ENCODE data around the gene SPTBN1.

The SPTBN1 gene

DNA sequence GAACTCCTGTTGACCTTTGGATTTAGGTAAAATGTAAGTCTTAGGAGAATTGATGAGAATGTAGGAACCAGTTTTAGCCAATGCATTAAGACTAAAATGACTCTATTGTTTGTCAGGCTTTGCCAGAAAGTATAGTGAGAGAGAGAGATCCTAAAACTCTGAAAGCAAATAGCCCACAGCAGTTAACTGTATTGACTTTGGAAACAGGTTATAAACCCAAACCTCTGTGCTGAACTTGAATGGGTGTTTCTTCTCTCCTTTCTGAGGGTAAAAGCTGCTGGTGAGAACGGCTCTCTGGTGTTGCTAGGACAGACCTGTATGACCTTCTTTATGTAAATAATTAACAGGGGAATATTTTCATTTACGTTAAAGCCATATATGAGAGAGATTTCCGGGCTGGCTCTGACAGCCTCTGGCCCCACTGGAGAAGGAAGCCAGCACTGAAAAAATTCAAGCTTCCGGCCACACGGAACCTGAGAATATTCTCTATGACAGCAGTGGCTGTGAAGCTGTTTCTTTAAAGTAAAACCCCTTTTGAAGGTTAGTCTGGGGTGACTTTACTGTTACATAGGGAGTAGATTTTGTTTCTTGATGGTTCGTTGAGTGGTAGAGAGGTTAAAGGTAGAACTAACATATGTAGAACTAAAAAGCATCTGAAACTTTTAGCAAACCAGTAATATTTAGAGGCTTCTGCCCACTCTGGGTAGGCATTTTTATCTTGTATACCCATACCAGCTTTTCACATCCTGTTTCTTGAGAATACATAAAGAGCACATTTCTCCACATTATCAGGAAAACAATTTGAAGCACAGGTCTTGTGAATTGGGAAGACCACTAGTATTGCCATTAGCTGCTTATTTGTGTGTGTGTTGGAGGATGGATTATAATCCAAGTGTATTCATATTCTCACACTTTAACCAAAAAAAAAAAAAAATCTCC is 123.8 kb downstream of the SPTBN1 start:
- no peak overlapping the region for H3K4me3 ChIP-seq (ENCODE audit: low read length)
- H3K9ac ChIP-seq (ENCODE audit: low read length) = no peak overlapping the region
- peaks cover 61% of the 10 kb centered on the region for H3K4me1 ChIP-seq (ENCODE audit: control insufficient read depth, low read depth, low read length)
- no peaks in the 10 kb centered on the region for H3K36me3 ChIP-seq (ENCODE audit: control insufficient read depth, low read depth, low read length)
- no peaks in the 10 kb centered on the region for H3K9me3 ChIP-seq (ENCODE audit: control insufficient read depth, low read depth, low read length)
- no peak overlapping the region for H3K27ac ChIP-seq (ENCODE audit: low read length)
- H3K27me3 ChIP-seq (ENCODE audit: control insufficient read depth, insufficient read depth, low read length) = no peaks in the 10 kb centered on the region

DNA sequence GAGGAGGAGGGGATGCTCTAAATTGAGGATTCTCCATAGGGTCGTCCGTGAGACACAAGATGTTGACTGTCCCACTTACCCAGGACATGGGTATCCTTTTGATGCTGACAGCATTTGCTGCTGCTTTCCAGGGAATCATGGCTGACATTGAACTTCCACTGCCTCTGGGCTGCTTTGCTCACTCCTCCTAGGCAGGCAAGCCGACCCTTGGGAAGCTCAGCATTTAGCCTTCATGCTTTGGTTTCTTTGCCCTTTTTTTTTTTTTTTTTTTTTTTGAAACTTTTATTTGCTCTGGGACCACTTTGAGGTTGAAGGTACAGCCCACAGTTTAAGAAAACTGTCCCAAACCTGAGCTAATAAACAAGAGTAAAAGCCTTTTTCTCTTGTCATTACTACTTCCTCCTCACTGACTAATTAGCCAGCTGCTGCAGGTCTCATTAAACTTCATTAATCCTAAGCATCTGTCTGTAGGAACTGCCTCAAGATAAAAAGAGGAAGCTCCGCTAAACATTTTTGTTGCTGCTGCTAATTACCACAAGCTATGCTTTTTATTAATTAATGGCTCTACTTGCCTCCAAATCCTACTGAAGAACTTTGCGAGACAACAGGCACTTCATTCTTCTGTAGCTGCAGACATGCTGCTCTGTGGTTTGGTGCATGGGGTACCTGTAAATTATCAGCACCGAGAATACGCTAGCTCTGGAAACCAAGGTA is 125.4 kb downstream of the SPTBN1 start:
- peaks cover 50% of the 10 kb centered on the region for H3K4me1 ChIP-seq (ENCODE audit: control insufficient read depth, low read depth, low read length)
- no peak overlapping the region for H3K4me3 ChIP-seq (ENCODE audit: low read length)
- no peaks in the 10 kb centered on the region for H3K27me3 ChIP-seq (ENCODE audit: control insufficient read depth, insufficient read depth, low read length)
- no peak overlapping the region for H3K27ac ChIP-seq (ENCODE audit: low read length)
- no peak overlapping the region for H3K9ac ChIP-seq (ENCODE audit: low read length)
- H3K9me3 ChIP-seq (ENCODE audit: control insufficient read depth, low read depth, low read length) = no peaks in the 10 kb centered on the region
- H3K36me3 ChIP-seq (ENCODE audit: control insufficient read depth, low read depth, low read length) = no peaks in the 10 kb centered on the region

DNA sequence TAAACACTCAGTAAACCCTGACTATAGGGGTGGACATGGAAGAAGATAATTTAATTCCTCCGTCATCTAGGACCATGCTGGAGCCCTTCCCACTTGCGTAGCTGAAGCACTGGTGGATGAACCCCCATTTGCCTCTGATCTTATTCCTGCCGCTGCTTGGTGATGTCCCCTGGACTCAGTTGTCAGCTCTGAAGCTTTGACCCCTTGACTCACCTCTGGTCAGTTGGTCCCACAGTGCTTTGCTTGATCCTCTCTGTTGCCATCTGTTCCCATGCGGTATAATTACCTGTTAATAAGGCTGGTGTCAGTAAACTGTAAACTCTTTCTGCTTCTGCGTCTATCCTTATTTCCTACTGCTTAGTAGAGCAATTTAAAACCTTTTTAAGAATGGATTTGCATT is 126.9 kb downstream of the SPTBN1 start:
- Histone ChIP-seq H3K27ac (ENCODE audit: low read length) (no peak overlapping the region), H3K36me3 (ENCODE audit: control insufficient read depth, low read depth, low read length) (no peaks in the 10 kb centered on the region), H3K4me1 (ENCODE audit: control insufficient read depth, low read depth, low read length) (peaks cover 39% of the 10 kb centered on the region), H3K9me3 (ENCODE audit: control insufficient read depth, low read depth, low read length) (no peaks in the 10 kb centered on the region), H3K27me3 (ENCODE audit: control insufficient read depth, insufficient read depth, low read length) (no peaks in the 10 kb centered on the region), H3K9ac (ENCODE audit: low read length) (no peak overlapping the region), H3K4me3 (ENCODE audit: low read length) (no peak overlapping the region)

DNA sequence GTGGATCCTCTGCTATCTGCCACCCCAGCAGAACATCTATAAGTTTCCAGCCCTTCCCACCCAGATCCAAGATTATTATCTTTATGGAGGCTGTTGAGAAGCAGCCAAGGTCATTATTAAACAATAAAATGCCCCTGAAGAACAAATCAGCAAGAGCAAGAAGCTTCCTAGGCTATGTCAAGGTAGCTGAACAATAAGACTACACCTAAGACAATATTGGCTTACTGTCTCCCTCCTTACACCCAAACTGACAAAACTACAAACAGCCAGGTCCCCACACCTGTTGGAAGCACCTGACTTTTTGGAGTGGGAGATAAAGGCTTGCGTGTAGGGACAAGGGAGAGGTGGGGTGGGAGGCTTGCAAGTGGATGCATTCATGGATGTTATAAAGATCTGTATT is 128.5 kb downstream of the SPTBN1 start:
- H3K9ac ChIP-seq (ENCODE audit: low read length) = no peak overlapping the region
- H3K27me3 ChIP-seq (ENCODE audit: control insufficient read depth, insufficient read depth, low read length) = no peaks in the 10 kb centered on the region
- no peak overlapping the region for H3K4me3 ChIP-seq (ENCODE audit: low read length)
- H3K27ac ChIP-seq (ENCODE audit: low read length) = no peak overlapping the region
- no peaks in the 10 kb centered on the region for H3K9me3 ChIP-seq (ENCODE audit: control insufficient read depth, low read depth, low read length)
- no peaks in the 10 kb centered on the region for H3K36me3 ChIP-seq (ENCODE audit: control insufficient read depth, low read depth, low read length)
- peaks cover 40% of the 10 kb centered on the region for H3K4me1 ChIP-seq (ENCODE audit: control insufficient read depth, low read depth, low read length)

DNA sequence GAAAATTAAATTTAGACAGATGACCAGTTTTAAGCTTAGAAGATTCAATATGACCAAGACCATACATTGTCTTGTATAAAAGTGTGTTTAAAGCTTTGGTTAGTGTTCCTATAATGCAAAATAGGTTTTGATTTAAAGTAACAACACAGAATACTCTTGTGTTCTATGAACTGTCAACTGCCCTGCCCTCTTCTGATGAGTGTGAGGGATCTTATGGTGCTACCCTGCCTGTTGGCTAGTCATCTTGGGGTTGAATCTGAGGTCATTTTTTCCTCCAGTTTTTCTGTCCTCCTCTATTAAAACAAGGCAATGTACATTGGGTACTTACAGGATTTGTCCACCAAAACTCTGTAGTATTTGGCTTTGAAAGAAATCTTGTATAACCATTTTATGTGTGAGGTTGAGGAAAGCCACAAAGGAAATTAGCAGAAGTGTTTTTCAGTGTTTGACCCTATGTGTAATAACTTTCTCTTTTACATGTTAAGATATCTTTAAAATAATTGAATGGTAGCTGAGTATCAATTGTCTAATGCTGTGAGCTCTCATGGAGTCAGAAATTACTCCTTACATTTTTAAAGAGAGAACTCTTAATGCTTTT is 129.1 kb downstream of the SPTBN1 start:
- Histone ChIP-seq H3K9ac (ENCODE audit: low read length) (no peak overlapping the region), H3K36me3 (ENCODE audit: control insufficient read depth, low read depth, low read length) (no peaks in the 10 kb centered on the region)

DNA sequence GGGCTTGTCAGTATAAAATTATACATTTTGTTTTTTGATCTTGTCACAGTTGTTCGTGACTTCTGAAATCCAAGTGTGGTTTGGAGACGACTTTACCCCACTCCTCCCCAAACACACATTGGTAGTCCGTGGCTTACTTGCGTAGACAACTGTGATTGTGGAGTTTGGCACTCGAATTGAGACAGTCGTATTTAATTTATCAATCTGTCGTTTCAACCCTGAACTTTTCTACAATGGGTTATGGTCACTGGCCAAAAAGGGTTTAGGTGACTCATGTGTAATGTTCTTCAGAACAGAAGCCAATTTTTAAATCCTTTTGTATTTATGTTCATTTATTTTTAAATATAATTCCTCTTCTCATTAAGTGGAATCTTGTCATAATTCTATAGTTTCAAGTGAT is 129.9 kb downstream of the SPTBN1 start:
- Histone ChIP-seq H3K27me3 (ENCODE audit: control insufficient read depth, insufficient read depth, low read length) (no peaks in the 10 kb centered on the region), H3K9ac (ENCODE audit: low read length) (no peak overlapping the region), H3K9me3 (ENCODE audit: control insufficient read depth, low read depth, low read length) (no peaks in the 10 kb centered on the region), H3K4me3 (ENCODE audit: low read length) (no peak overlapping the region), H3K4me1 (ENCODE audit: control insufficient read depth, low read depth, low read length) (peaks cover 41% of the 10 kb centered on the region), H3K36me3 (ENCODE audit: control insufficient read depth, low read depth, low read length) (no peaks in the 10 kb centered on the region), H3K27ac (ENCODE audit: low read length) (no peak overlapping the region)

More for the DNA sequence above, 129.1 kb downstream of the SPTBN1 start:
- Histone ChIP-seq H3K4me3 (ENCODE audit: low read length) (no peak overlapping the region), H3K27ac (ENCODE audit: low read length) (no peak overlapping the region), H3K27me3 (ENCODE audit: control insufficient read depth, insufficient read depth, low read length) (no peaks in the 10 kb centered on the region), H3K4me1 (ENCODE audit: control insufficient read depth, low read depth, low read length) (peaks cover 41% of the 10 kb centered on the region), H3K9me3 (ENCODE audit: control insufficient read depth, low read depth, low read length) (no peaks in the 10 kb centered on the region)

DNA sequence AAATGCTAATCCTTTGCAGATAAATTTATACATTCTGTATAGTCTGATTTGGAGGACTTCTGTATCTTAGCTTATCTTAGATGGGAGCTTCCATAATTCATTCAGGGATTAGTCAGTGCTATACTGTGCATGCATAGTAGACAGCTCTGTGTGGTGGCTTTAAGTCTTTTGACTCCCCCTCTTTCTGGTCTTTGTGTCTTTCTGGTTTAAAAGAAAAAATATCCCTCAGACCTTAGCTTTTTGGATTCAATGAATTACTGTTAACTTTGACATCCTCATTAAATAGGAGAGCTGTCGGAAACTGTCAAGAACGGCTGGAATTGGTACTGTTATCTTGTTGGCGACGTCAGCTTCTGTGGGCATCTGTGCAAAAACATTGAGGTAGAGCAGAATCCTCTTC is 130.4 kb downstream of the SPTBN1 start:
- Histone ChIP-seq H3K27me3 (ENCODE audit: control insufficient read depth, insufficient read depth, low read length) (no peaks in the 10 kb centered on the region), H3K27ac (ENCODE audit: low read length) (no peak overlapping the region), H3K4me1 (ENCODE audit: control insufficient read depth, low read depth, low read length) (peaks cover 37% of the 10 kb centered on the region), H3K9ac (ENCODE audit: low read length) (no peak overlapping the region), H3K9me3 (ENCODE audit: control insufficient read depth, low read depth, low read length) (no peaks in the 10 kb centered on the region), H3K36me3 (ENCODE audit: control insufficient read depth, low read depth, low read length) (no peaks in the 10 kb centered on the region), H3K4me3 (ENCODE audit: low read length) (no peak overlapping the region)

DNA sequence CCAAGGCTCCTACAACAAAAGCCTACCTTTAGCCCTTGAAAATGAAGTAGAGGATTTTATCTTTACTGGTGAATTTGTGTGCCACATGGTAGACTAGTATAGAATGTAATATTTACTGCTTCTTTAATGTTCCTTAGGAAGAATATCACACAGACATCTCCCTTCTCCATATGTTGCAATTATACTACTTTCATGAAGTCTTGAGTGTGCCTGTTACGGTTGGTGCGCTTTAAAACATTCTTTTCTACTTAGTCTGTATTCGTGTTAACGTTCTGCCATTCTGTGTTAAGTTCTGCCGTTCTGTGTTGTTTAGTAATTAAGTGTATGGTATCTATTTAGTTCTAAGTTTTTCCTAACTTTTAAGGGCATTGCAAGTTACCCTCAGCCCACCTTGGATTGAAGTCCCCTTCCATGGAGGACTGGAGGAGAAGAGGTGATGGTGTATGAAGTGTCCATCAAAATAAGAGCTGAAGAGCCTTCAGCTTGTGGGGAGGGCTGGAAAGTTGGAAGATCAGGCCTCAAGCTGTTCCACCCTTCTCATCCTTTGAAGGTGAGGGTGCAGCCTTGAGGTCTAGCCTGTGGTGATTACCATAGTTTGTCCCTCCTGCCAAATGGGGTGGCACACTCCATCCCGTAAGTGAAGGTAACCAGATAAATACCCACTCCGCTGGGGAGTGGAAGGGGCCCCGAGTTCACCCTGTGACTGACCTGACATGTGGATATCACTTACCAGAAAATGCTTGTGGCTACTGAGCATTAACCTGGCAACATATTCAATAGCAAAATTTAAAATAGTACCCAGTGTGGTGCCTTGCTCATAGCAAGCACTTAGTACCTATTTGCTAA is 131.3 kb downstream of the SPTBN1 start:
- H3K4me1 ChIP-seq (ENCODE audit: control insufficient read depth, low read depth, low read length) = peaks cover 29% of the 10 kb centered on the region
- H3K9me3 ChIP-seq (ENCODE audit: control insufficient read depth, low read depth, low read length) = no peaks in the 10 kb centered on the region
- H3K9ac ChIP-seq (ENCODE audit: low read length) = no peak overlapping the region
- no peak overlapping the region for H3K27ac ChIP-seq (ENCODE audit: low read length)
- H3K36me3 ChIP-seq (ENCODE audit: control insufficient read depth, low read depth, low read length) = no peaks in the 10 kb centered on the region
- no peak overlapping the region for H3K4me3 ChIP-seq (ENCODE audit: low read length)
- H3K27me3 ChIP-seq (ENCODE audit: control insufficient read depth, insufficient read depth, low read length) = no peaks in the 10 kb centered on the region

DNA sequence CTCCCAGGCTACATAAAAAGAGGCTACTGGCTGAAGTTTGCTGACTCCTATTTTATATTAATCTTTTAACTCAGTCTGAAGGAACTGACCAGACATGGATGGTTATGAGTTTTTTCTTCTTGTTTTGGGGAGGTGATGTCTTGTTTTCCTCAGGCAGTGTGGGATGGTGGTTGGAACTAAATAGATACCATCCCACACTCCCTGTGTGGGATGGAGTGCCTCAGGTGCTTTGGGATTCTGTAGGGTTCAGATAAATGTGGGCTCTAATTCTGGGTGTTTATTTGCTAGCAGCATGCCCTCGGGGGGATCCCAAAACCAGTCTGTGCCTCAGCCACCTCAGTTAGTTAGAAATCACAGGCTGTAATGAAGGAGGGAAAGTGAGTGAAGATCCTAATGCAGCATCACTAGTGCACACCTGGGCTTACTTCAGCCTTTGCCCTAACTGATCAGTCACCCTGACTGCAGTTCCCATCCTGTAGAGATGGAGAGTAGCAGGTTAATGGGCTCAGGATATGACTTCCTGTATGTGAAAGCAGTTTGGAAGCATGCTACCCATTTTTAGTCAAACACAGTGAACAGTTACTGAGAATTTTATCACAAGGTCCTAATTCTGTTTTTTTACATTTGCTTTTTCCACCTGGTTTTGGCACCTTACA is 132.2 kb downstream of the SPTBN1 start:
- Histone ChIP-seq H3K27ac (ENCODE audit: low read length) (no peak overlapping the region), H3K36me3 (ENCODE audit: control insufficient read depth, low read depth, low read length) (no peaks in the 10 kb centered on the region), H3K9ac (ENCODE audit: low read length) (no peak overlapping the region), H3K27me3 (ENCODE audit: control insufficient read depth, insufficient read depth, low read length) (no peaks in the 10 kb centered on the region), H3K9me3 (ENCODE audit: control insufficient read depth, low read depth, low read length) (no peaks in the 10 kb centered on the region), H3K4me1 (ENCODE audit: control insufficient read depth, low read depth, low read length) (peaks cover 19% of the 10 kb centered on the region), H3K4me3 (ENCODE audit: low read length) (no peak overlapping the region)

DNA sequence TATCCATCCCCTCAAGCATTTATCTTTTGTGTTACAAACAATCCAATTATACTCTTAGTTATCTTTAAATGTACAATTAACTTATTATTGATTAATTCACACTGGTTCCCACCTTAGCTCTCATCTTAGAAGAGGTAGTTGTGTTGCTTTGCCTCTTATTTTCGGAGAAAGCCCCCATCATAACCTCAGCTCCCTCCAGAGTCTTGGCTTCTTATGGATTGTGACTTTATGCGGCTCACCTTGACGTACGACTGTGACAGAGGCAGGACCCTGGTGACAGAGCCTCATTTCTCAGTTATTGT is 132.9 kb downstream of the SPTBN1 start:
- H3K4me1 ChIP-seq (ENCODE audit: control insufficient read depth, low read depth, low read length) = peaks cover 17% of the 10 kb centered on the region
- no peak overlapping the region for H3K27ac ChIP-seq (ENCODE audit: low read length)
- H3K27me3 ChIP-seq (ENCODE audit: control insufficient read depth, insufficient read depth, low read length) = no peaks in the 10 kb centered on the region
- no peaks in the 10 kb centered on the region for H3K9me3 ChIP-seq (ENCODE audit: control insufficient read depth, low read depth, low read length)
- no peaks in the 10 kb centered on the region for H3K36me3 ChIP-seq (ENCODE audit: control insufficient read depth, low read depth, low read length)
- H3K4me3 ChIP-seq (ENCODE audit: low read length) = no peak overlapping the region
- no peak overlapping the region for H3K9ac ChIP-seq (ENCODE audit: low read length)
